ENCODE results near the gene BICD1.
"Not testable (repeated sequence)": the region's sequence is repeated elsewhere in the genome, so short reads cannot be mapped to it uniquely, and the experiment has no call there.

The BICD1 gene

GRCh38 chr12:32084753-32085152 lies 21.9 kb upstream of the BICD1 start:
- H3K4me3 ChIP-seq (ENCODE audit: low read length): no peak overlapping the region
- TF ChIP-seq CTCF (conservative IDR thresholded peaks at IDR 0.05; ENCODE audit: low read depth, low read length): no peak
- DNase-seq (ENCODE audit: low read depth): no peak

GRCh38 chr12:32087306-32087705 lies 19.3 kb upstream of the BICD1 start:
- DNase-seq (ENCODE audit: low read depth): no peak
- TF ChIP-seq CTCF (conservative IDR thresholded peaks at IDR 0.05; ENCODE audit: low read depth, low read length): no peak
- no peak overlapping the region for H3K4me3 ChIP-seq (ENCODE audit: low read length)

DNA sequence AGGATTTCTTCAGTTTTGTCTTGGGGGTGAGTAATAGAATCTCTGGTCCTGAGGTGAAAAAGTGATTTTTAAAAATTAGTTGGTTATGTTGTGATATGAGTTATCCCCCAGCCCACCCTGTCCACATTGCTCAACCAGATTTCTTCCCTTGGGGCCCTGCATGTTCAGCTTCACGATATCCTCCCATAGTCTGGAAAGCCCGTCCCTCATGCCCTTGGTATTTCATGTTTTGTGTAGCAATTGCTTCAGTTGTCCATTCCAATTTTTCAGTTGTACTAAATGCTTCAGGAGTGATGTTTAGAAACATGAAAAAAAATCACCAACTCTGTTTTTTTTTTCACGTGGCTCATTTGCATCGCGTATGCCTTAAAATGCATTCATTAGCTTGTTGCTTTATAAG lies 17.5 kb upstream of the BICD1 start:
- no peak for TF ChIP-seq CTCF (conservative IDR thresholded peaks at IDR 0.05; ENCODE audit: low read depth, low read length)
- no peak overlapping the region for H3K4me3 ChIP-seq (ENCODE audit: low read length)
- DNase-seq (ENCODE audit: low read depth): no peak

DNA sequence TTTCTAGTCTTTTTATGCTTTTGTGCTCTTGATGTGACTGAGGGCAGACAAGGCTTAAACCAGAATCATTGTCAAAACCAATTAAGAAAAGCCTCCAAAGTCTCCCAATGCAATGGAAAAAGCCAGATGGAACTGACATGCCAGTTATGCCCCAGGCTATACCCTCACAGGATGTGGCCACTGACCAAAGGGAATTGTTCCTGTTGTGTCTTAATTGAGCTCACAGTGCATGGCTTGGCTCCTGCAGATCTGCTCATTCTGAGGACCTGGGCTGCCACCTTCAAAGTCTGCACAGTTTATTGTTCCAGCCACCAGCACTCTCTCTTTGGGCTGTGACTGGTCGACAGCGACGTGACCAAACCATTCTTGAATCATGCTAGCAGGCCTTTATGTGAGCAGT lies 17.1 kb upstream of the BICD1 start:
- DNase-seq (ENCODE audit: low read depth): no peak
- no peak overlapping the region for H3K4me3 ChIP-seq (ENCODE audit: low read length)
- TF ChIP-seq CTCF (conservative IDR thresholded peaks at IDR 0.05; ENCODE audit: low read depth, low read length): no peak

DNA sequence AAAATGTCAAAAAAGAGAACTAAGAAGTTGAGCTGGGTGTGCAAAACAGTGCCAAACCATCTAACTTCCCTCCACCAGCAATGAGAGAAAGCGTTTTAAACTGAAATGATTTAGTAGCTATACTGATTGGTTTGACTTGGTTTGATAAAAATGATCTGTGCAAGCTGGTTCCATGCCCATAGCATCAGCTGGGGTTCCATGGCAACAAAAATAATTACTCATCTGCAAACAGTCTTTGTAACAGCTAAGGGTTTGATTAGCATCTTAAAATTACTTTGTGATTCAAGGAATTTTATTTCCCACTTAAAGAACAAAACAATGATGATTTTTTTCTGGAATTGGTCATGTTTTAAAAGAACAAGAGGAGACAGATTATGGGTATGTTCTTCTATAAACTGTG lies 15.0 kb upstream of the BICD1 start:
- no peak for DNase-seq (ENCODE audit: low read depth)
- no peak for TF ChIP-seq CTCF (conservative IDR thresholded peaks at IDR 0.05; ENCODE audit: low read depth, low read length)
- H3K4me3 ChIP-seq (ENCODE audit: low read length): no peak overlapping the region

GRCh38 chr12:32098112-32098511 lies 8.5 kb upstream of the BICD1 start:
- H3K4me3 ChIP-seq (ENCODE audit: low read length): no peak overlapping the region
- no peak for TF ChIP-seq CTCF (conservative IDR thresholded peaks at IDR 0.05; ENCODE audit: low read depth, low read length)
- no peak for DNase-seq (ENCODE audit: low read depth)

GRCh38 chr12:32099275-32099674 lies 7.4 kb upstream of the BICD1 start:
- not testable (repeated sequence) for H3K4me3 ChIP-seq (ENCODE audit: low read length); DNase-seq (ENCODE audit: low read depth)

- no peak for TF ChIP-seq CTCF (conservative IDR thresholded peaks at IDR 0.05; ENCODE audit: low read depth, low read length)
- H3K4me3 ChIP-seq (ENCODE audit: low read length): no peak overlapping the region
- no peak for DNase-seq (ENCODE audit: low read depth)
Observed at GRCh38 chr12:32100361-32100760, 6.3 kb upstream of the BICD1 start.
